Epithelial cell of proximal tubule (primary cell): Measurements from ENCODE around the gene TMEM121. TPM values are rescaled to one million over a fixed set of nuclear protein-coding genes. Genes with fewer than 3 reads are reported as not detected.

Experiments used
- total RNA-seq: library from RNA; depleted of rRNA; stranded (reverse); fragments of >200 nt; gene quantifications from 2 replicates; pipeline ENCODE4 v1.2.3, GENCODE V29; 2015

TMEM121 gene
- total RNA-seq, 1 donor from 2014 or later, result 5.6 TPM

Other genes starting within 250 kb of the TMEM121 start
- gene BRF1, start 225.6 kb upstream of the TMEM121 start, total RNA-seq, result 23.8 and 30.7 TPM in 2 replicates
- 45.1 and 68.7 TPM in 2 replicates for gene PACS2, start 211.8 kb upstream of the TMEM121 start, total RNA-seq
- gene TEX22, start 128.0 kb upstream of the TMEM121 start, total RNA-seq, result 0.29 TPM in 1 of 2 replicates, not detected in the other
- 56.1 and 64.1 TPM in 2 replicates for gene MTA1, start 106.8 kb upstream of the TMEM121 start, total RNA-seq
- gene CRIP2, start 51.8 kb upstream of the TMEM121 start, total RNA-seq, result 101 and 121 TPM in 2 replicates
- 7.0 and 8.3 TPM in 2 replicates for gene CRIP1, start 39.7 kb upstream of the TMEM121 start, total RNA-seq
- 30.5 and 48.3 TPM in 2 replicates for gene TEDC1, start 35.3 kb upstream of the TMEM121 start, total RNA-seq